Urothelium cell line (cell line): ENCODE results near the gene ZDHHC18.
"Not testable (repeated sequence)": the region's sequence is repeated elsewhere in the genome, so short reads cannot be mapped to it uniquely, and the experiment has no call there.

Source experiments
- DNase-seq: peaks from one replicate; pipeline ENCODE4 v3.0.0; 2011; ENCODE audit warnings: low spot score, mixed read lengths
- FAIRE-seq: peaks from 2 replicates; lab custom pipeline; 2011; peaks lifted over from hg19 to GRCh38; lab: Jason Lieb, UNC

Gene ZDHHC18

GRCh38 chr1:26831546-26832248 lies 5.2 kb downstream of the ZDHHC18 start:
- no peak for DNase-seq
- FAIRE-seq, result peak; percentile 56

- DNase-seq, result no peak
Observed at GRCh38 chr1:26832249-26832960, 5.9 kb downstream of the ZDHHC18 start.

GRCh38 chr1:26833432-26834405 lies 7.2 kb downstream of the ZDHHC18 start:
- no peak for FAIRE-seq
- no peak for DNase-seq

More at GRCh38 chr1:26832249-26832960, 5.9 kb downstream of the ZDHHC18 start:
- FAIRE-seq, result no peak

GRCh38 chr1:26837665-26838064 lies 11.2 kb downstream of the ZDHHC18 start:
- not testable (repeated sequence) for FAIRE-seq, DNase-seq

- no peak for FAIRE-seq
- no peak for DNase-seq
Observed at GRCh38 chr1:26838474-26839338, 12.2 kb downstream of the ZDHHC18 start.

GRCh38 chr1:26839339-26839722 lies 12.8 kb downstream of the ZDHHC18 start:
- no peak for FAIRE-seq
- no peak for DNase-seq

GRCh38 chr1:26839779-26840178 lies 13.3 kb downstream of the ZDHHC18 start:
- DNase-seq (no peak), FAIRE-seq (no peak)

GRCh38 chr1:26844424-26845196 lies 18.1 kb downstream of the ZDHHC18 start:
- no peak for FAIRE-seq
- no peak for DNase-seq

GRCh38 chr1:26847826-26848225 lies 21.3 kb downstream of the ZDHHC18 start:
- DNase-seq, FAIRE-seq: not testable (repeated sequence)

- FAIRE-seq (no peak), DNase-seq (no peak)
Observed at GRCh38 chr1:26848499-26848898, 22.0 kb downstream of the ZDHHC18 start.

- peak; percentile 83 for DNase-seq
Observed at GRCh38 chr1:26848941-26849774, 22.7 kb downstream of the ZDHHC18 start.

GRCh38 chr1:26851106-26851684 lies 24.7 kb downstream of the ZDHHC18 start:
- no peak for FAIRE-seq
- DNase-seq, result no peak

More at GRCh38 chr1:26848941-26849774, 22.7 kb downstream of the ZDHHC18 start:
- peak; percentile 78 for FAIRE-seq

GRCh38 chr1:26852701-26853100 lies 26.2 kb downstream of the ZDHHC18 start:
- DNase-seq (no peak), FAIRE-seq (no peak)

GRCh38 chr1:26853156-26853555 lies 26.7 kb downstream of the ZDHHC18 start:
- FAIRE-seq (peak; percentile 73), DNase-seq (peak; percentile 81)

GRCh38 chr1:26853600-26853999 lies 27.1 kb downstream of the ZDHHC18 start:
- FAIRE-seq, result no peak
- DNase-seq, result no peak

GRCh38 chr1:26854906-26855305 lies 28.4 kb downstream of the ZDHHC18 start:
- DNase-seq (no peak), FAIRE-seq (no peak)

GRCh38 chr1:26855636-26856035 lies 29.1 kb downstream of the ZDHHC18 start:
- FAIRE-seq (no peak), DNase-seq (no peak)

- FAIRE-seq (no peak), DNase-seq (no peak)
Observed at GRCh38 chr1:26856181-26856580, 29.7 kb downstream of the ZDHHC18 start.
